ENCODE data around the gene HSD3B7. TPM values are rescaled to one million over a fixed set of nuclear protein-coding genes. Genes with fewer than 3 reads are reported as not detected.

HSD3B7 gene
- polyA plus RNA-seq, 1 donor (not counting 4 experiments of a cell fraction or from before 2014, with no cell fraction given), result 2.0 TPM

DNA sequence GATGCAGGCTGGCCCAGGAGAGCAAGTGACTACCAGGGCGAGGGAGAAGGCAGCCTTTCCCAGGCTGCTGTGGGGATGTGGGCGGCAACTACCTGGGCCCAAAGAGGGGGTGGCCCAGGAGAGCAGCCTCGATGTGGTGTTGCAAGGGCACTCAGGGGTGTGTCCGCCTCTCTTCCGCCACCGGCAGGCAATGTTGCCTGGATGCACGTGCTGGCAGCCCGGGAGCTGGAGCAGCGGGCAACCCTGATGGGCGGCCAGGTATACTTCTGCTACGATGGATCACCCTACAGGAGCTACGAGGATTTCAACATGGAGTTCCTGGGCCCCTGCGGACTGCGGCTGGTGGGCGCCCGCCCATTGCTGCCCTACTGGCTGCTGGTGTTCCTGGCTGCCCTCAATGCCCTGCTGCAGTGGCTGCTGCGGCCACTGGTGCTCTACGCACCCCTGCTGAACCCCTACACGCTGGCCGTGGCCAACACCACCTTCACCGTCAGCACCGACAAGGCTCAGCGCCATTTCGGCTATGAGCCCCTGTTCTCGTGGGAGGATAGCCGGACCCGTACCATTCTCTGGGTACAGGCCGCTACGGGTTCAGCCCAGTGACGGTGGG lies 2.7 kb downstream of the HSD3B7 start:
- Histone ChIP-seq H3K27me3 (ENCODE audit: control insufficient read depth, extremely low read depth, insufficient read depth, low read length) (no peaks in the 10 kb centered on the region), H3K9me1 (ENCODE audit: control insufficient read depth, extremely low read depth, insufficient read depth, low read length) (no peaks in the 10 kb centered on the region), H3K4me1 (ENCODE audit: control insufficient read depth, extremely low read depth, insufficient read depth, low read length) (peaks cover 11% of the 10 kb centered on the region), H3K27ac (ENCODE audit: control insufficient read depth, insufficient read depth, low read length) (no peak overlapping the region), H4K20me1 (ENCODE audit: control insufficient read depth, extremely low read depth, insufficient read depth, low read length) (no peaks in the 10 kb centered on the region), H3K9me3 (ENCODE audit: control insufficient read depth, low read depth, low read length) (no peaks in the 10 kb centered on the region), H2AFZ (ENCODE audit: control insufficient read depth, low read length) (no peak overlapping the region), H3K36me3 (ENCODE audit: control insufficient read depth in 2 of 2, extremely low read depth in 1 of 2, insufficient read depth in 2 of 2, low read length in 2 of 2) (peaks cover 4 to 5% of the 10 kb centered on the region in 2 experiments), H3K4me3 (ENCODE audit: control insufficient read depth in 2 of 3, extremely low read depth in 1 of 3, insufficient read depth in 2 of 3, low read depth in 1 of 3, low read length in 3 of 3) (no peak overlapping the region), H3K9ac (ENCODE audit: control insufficient read depth, extremely low read depth, insufficient read depth, low read length) (no peak overlapping the region), H3K4me2 (ENCODE audit: control insufficient read depth, extremely low read depth, insufficient read depth, low read depth, low read length) (no peak overlapping the region), H3K79me2 (ENCODE audit: control insufficient read depth, insufficient read depth, low read length) (no peaks in the 10 kb centered on the region)
- FAIRE-seq (no peak), DNase-seq (ENCODE audit: low read depth, low spot score) (no peak)
- no peak for TF ChIP-seq EZH2 (IDR thresholded peaks at IDR 0.05; ENCODE audit: low read length)
- TF ChIP-seq, protein P1, sequence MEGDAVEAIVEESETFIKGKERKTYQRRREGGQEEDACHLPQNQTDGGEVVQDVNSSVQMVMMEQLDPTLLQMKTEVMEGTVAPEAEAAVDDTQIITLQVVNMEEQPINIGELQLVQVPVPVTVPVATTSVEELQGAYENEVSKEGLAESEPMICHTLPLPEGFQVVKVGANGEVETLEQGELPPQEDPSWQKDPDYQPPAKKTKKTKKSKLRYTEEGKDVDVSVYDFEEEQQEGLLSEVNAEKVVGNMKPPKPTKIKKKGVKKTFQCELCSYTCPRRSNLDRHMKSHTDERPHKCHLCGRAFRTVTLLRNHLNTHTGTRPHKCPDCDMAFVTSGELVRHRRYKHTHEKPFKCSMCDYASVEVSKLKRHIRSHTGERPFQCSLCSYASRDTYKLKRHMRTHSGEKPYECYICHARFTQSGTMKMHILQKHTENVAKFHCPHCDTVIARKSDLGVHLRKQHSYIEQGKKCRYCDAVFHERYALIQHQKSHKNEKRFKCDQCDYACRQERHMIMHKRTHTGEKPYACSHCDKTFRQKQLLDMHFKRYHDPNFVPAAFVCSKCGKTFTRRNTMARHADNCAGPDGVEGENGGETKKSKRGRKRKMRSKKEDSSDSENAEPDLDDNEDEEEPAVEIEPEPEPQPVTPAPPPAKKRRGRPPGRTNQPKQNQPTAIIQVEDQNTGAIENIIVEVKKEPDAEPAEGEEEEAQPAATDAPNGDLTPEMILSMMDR (optimal IDR thresholded peaks at IDR 0.05 in 1 of 3, IDR thresholded peaks at IDR 0.05 in 1 of 3, conservative IDR thresholded peaks at IDR 0.05 in 1 of 3; ENCODE audit: extremely low read depth in 1 of 3, insufficient read depth in 2 of 3, low read length in 3 of 3), result no peak
- dilution Hi-C loops (cut with MboI; ENCODE audit: extremely low pct_ligation_motif_present, low sequenced_read_pairs), result no loop called here

DNA sequence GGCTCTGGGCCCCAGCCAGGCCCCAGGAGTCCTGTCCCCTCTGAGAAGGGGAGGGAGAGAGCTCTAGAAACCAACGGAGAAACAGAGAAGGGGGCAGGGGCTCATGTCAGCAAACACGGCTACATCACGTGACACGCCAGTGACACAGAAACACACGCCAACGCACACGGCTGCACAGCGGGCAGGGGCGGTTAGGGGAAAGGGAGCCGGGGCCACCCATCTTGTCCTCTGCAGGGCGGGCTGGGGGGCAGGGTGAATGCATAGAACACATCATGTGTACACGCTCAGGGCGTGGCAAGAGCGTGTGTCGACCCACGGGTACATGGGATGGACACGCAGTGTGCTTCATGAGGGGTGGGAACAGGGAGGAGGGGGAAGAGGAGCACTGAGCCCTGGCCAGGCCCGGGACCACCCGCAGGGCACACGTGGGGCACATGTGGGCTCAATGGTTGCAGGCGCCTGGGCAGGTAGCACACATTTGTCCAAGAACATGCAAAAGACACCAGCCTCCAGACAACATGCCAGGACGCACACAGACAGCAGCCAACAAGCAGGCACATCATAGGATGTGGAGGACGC lies 4.6 kb downstream of the HSD3B7 start:
- TF ChIP-seq, protein P1 (optimal IDR thresholded peaks at IDR 0.05 in 1 of 3, IDR thresholded peaks at IDR 0.05 in 1 of 3, conservative IDR thresholded peaks at IDR 0.05 in 1 of 3; ENCODE audit: extremely low read depth in 1 of 3, insufficient read depth in 2 of 3, low read length in 3 of 3), result no peak
- H4K20me1 ChIP-seq (ENCODE audit: control insufficient read depth, extremely low read depth, insufficient read depth, low read length), result no peaks in the 10 kb centered on the region
- peaks cover 0 to 1% of the 10 kb centered on the region in 2 experiments for H3K36me3 ChIP-seq (ENCODE audit: control insufficient read depth in 2 of 2, extremely low read depth in 1 of 2, insufficient read depth in 2 of 2, low read length in 2 of 2)
- no peaks in the 10 kb centered on the region for H3K79me2 ChIP-seq (ENCODE audit: control insufficient read depth, insufficient read depth, low read length)
- FAIRE-seq, result no peak
- H3K4me1 ChIP-seq (ENCODE audit: control insufficient read depth, extremely low read depth, insufficient read depth, low read length), result peaks cover 11% of the 10 kb centered on the region
- H3K9me3 ChIP-seq (ENCODE audit: control insufficient read depth, low read depth, low read length), result no peaks in the 10 kb centered on the region
- no peak overlapping the region for H3K9ac ChIP-seq (ENCODE audit: control insufficient read depth, extremely low read depth, insufficient read depth, low read length)
- H3K4me2 ChIP-seq (ENCODE audit: control insufficient read depth, extremely low read depth, insufficient read depth, low read depth, low read length), result no peak overlapping the region
- H3K4me3 ChIP-seq (ENCODE audit: control insufficient read depth in 2 of 3, extremely low read depth in 1 of 3, insufficient read depth in 2 of 3, low read depth in 1 of 3, low read length in 3 of 3), result no peak overlapping the region
- H2AFZ ChIP-seq (ENCODE audit: control insufficient read depth, low read length), result no peak overlapping the region
- dilution Hi-C loops (cut with MboI; ENCODE audit: extremely low pct_ligation_motif_present, low sequenced_read_pairs), result no loop called here
- no peaks in the 10 kb centered on the region for H3K27me3 ChIP-seq (ENCODE audit: control insufficient read depth, extremely low read depth, insufficient read depth, low read length)
- no peak overlapping the region for H3K27ac ChIP-seq (ENCODE audit: control insufficient read depth, insufficient read depth, low read length)
- H3K9me1 ChIP-seq (ENCODE audit: control insufficient read depth, extremely low read depth, insufficient read depth, low read length), result no peaks in the 10 kb centered on the region
- no peak for DNase-seq (ENCODE audit: low read depth, low spot score)
